ENCODE results near the gene BCHE.

Gene BCHE

GRCh38 chr3:165749241-165749640, 88.0 kb downstream of the BCHE start:
- no peak for DNase-seq

- peak; percentile 12 for DNase-seq
These were observed 89.1 kb downstream of the BCHE start for GRCh38 chr3:165748094-165748493.

- no peak for DNase-seq
These were observed 90.3 kb downstream of the BCHE start for GRCh38 chr3:165746874-165747273.

- DNase-seq, result no peak
These were observed 93.2 kb downstream of the BCHE start for GRCh38 chr3:165744025-165744424.

GRCh38 chr3:165742351-165742750, 94.9 kb downstream of the BCHE start:
- no peak for DNase-seq

GRCh38 chr3:165729756-165730155, 107.5 kb downstream of the BCHE start:
- DNase-seq, result no peak

GRCh38 chr3:165728924-165729323, 108.3 kb downstream of the BCHE start:
- DNase-seq, result no peak

GRCh38 chr3:165725296-165725695, 111.9 kb downstream of the BCHE start:
- DNase-seq, result no peak

All from fibroblast of upper back skin (primary cell).